ENCODE measurements around the gene RAPGEF1. TPM values are rescaled to one million over a fixed set of nuclear protein-coding genes. Genes with fewer than 3 reads are reported as not detected.
A peak's percentile ranks its signal among the peaks of the same experiment; 100 is the strongest.

The RAPGEF1 gene
- total RNA-seq, 1 donor from 2014 or later, result 76.8 TPM

DNA sequence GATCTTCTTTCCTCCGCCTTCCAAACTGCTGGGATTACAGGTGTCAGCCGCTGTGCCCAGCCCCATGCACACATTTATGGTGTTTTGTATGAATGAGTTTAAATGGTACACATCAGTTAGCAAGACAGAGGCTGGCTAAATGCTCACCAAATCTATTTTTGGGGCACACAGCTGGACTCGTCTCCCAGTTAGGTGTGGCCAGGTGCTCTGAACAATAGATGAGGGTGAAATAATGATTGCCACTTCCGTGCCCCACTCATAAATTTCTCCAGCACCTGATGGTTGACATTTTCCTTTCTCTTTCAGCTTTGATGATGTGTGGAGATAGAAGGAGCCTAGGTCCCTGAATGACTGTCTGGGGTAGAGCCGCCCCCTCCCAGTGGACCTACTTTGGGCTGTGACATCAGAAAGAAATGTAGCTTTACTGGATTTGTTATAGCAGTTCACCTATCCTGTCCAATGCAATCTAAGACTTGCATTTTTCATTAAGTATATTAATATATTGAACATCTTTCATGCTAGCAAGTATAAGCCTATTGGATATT, 8.6 kb upstream of the RAPGEF1 start:
- H3K79me2 ChIP-seq (ENCODE audit: insufficient read depth, low read length), result no peaks in the 10 kb centered on the region
- H3K27ac ChIP-seq (ENCODE audit: low read depth, low read length), result no peak overlapping the region
- DNase-seq (ENCODE audit: low read depth) (no peak), FAIRE-seq (no peak)
- Mint-ChIP-seq H3K27me3 (ENCODE audit: low read depth, unreplicated experiment) (peaks cover 4% of the 10 kb centered on the region), H3K27ac (ENCODE audit: unreplicated experiment) (no peak overlapping the region), H3K4me1 (ENCODE audit: low read depth, unreplicated experiment) (peaks cover 7% of the 10 kb centered on the region), H3K9me3 (ENCODE audit: unreplicated experiment) (no peaks in the 10 kb centered on the region), H3K4me3 (ENCODE audit: unreplicated experiment) (no peak overlapping the region), H3K36me3 (ENCODE audit: low read depth, unreplicated experiment) (no peaks in the 10 kb centered on the region)
- H3K4me3 ChIP-seq (ENCODE audit: insufficient read depth, low read depth, low read length), result no peak overlapping the region
- H3K9ac ChIP-seq (ENCODE audit: low read length), result no peak overlapping the region
- H3K4me2 ChIP-seq (ENCODE audit: low read length), result no peak overlapping the region
- no peaks in the 10 kb centered on the region for H4K20me1 ChIP-seq (ENCODE audit: insufficient read depth, low read length)
- no peaks in the 10 kb centered on the region for H3K9me3 ChIP-seq (ENCODE audit: insufficient read depth, low read depth, low read length)
- H2AFZ ChIP-seq (ENCODE audit: low read depth, low read length), result no peak overlapping the region
- H3K36me3 ChIP-seq (ENCODE audit: insufficient read depth, low read length), result no peaks in the 10 kb centered on the region
- TF ChIP-seq, protein P1, sequence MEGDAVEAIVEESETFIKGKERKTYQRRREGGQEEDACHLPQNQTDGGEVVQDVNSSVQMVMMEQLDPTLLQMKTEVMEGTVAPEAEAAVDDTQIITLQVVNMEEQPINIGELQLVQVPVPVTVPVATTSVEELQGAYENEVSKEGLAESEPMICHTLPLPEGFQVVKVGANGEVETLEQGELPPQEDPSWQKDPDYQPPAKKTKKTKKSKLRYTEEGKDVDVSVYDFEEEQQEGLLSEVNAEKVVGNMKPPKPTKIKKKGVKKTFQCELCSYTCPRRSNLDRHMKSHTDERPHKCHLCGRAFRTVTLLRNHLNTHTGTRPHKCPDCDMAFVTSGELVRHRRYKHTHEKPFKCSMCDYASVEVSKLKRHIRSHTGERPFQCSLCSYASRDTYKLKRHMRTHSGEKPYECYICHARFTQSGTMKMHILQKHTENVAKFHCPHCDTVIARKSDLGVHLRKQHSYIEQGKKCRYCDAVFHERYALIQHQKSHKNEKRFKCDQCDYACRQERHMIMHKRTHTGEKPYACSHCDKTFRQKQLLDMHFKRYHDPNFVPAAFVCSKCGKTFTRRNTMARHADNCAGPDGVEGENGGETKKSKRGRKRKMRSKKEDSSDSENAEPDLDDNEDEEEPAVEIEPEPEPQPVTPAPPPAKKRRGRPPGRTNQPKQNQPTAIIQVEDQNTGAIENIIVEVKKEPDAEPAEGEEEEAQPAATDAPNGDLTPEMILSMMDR (IDR thresholded peaks at IDR 0.05; ENCODE audit: insufficient read depth, low read depth, low read length), result no peak
- peaks cover 6% of the 10 kb centered on the region for H3K27me3 ChIP-seq (ENCODE audit: insufficient read depth, low read length)
- H3K4me1 ChIP-seq (ENCODE audit: insufficient read depth, low read length), result no peaks in the 10 kb centered on the region

DNA sequence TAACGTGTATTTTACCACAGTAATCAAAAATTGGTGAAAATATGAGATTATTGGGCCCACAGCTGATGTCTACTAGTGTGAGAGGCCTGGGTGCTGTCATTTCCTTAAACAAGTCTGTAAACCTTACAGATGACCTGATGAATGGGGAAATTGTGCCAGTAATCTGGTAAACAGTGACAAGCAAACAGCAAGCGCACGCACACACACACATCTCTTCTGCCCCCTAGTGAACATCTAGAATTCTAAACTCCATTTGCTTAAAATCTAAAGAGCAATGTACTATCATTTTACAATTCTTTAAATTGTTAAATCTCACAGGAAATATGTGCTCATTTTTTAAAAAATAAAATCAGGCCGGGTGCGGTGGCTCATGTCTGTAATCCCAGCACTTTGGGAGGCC, 7.5 kb upstream of the RAPGEF1 start:
- no peaks in the 10 kb centered on the region for H4K20me1 ChIP-seq (ENCODE audit: insufficient read depth, low read length)
- Mint-ChIP-seq H3K4me1 (ENCODE audit: low read depth, unreplicated experiment) (peaks cover 7% of the 10 kb centered on the region), H3K27ac (ENCODE audit: unreplicated experiment) (no peak overlapping the region), H3K9me3 (ENCODE audit: unreplicated experiment) (no peaks in the 10 kb centered on the region), H3K27me3 (ENCODE audit: low read depth, unreplicated experiment) (peaks cover 4% of the 10 kb centered on the region), H3K4me3 (ENCODE audit: unreplicated experiment) (no peak overlapping the region), H3K36me3 (ENCODE audit: low read depth, unreplicated experiment) (no peaks in the 10 kb centered on the region)
- H3K4me2 ChIP-seq (ENCODE audit: low read length), result no peak overlapping the region
- H2AFZ ChIP-seq (ENCODE audit: low read depth, low read length), result no peak overlapping the region
- no peak overlapping the region for H3K4me3 ChIP-seq (ENCODE audit: insufficient read depth, low read depth, low read length)
- no peak for FAIRE-seq
- no peak overlapping the region for H3K27ac ChIP-seq (ENCODE audit: low read depth, low read length)
- H3K9ac ChIP-seq (ENCODE audit: low read length), result no peak overlapping the region
- no peak for TF ChIP-seq EZH2 (IDR thresholded peaks at IDR 0.05; ENCODE audit: insufficient read depth, low read length)
- TF ChIP-seq, protein P1 (IDR thresholded peaks at IDR 0.05; ENCODE audit: insufficient read depth, low read depth, low read length), result peak; percentile 50
- H3K9me3 ChIP-seq (ENCODE audit: insufficient read depth, low read depth, low read length), result no peaks in the 10 kb centered on the region
- peak; percentile 32 for DNase-seq (ENCODE audit: low read depth)
- H3K79me2 ChIP-seq (ENCODE audit: insufficient read depth, low read length), result no peaks in the 10 kb centered on the region
- H3K36me3 ChIP-seq (ENCODE audit: insufficient read depth, low read length), result no peaks in the 10 kb centered on the region
- no peaks in the 10 kb centered on the region for H3K4me1 ChIP-seq (ENCODE audit: insufficient read depth, low read length)
- peaks cover 6% of the 10 kb centered on the region for H3K27me3 ChIP-seq (ENCODE audit: insufficient read depth, low read length)

DNA sequence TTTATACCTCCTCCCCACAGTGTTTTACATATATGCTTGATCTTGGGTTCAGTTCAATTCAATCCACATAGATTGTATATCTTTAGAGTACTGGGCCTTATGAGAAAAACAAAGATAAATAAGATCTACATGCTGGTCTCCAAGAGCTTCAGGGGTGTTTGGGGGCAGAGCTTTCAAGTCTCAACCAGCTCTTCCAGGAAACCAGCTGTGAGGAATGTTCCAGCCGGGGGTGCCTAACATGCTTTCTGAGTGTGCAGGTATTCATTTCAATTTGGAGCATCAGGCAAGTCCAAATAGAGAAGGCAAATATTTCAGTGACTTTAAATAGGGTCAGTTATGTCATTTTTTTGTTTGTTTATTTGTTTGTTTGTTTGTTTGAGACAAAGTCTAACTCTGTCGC, 5.7 kb upstream of the RAPGEF1 start:
- no peaks in the 10 kb centered on the region for H4K20me1 ChIP-seq (ENCODE audit: insufficient read depth, low read length)
- Mint-ChIP-seq H3K27me3 (ENCODE audit: low read depth, unreplicated experiment) (peaks cover 4% of the 10 kb centered on the region), H3K27ac (ENCODE audit: unreplicated experiment) (no peak overlapping the region), H3K36me3 (ENCODE audit: low read depth, unreplicated experiment) (no peaks in the 10 kb centered on the region), H3K4me3 (ENCODE audit: unreplicated experiment) (no peak overlapping the region), H3K9me3 (ENCODE audit: unreplicated experiment) (no peaks in the 10 kb centered on the region), H3K4me1 (ENCODE audit: low read depth, unreplicated experiment) (peaks cover 7% of the 10 kb centered on the region)
- no peak for TF ChIP-seq EZH2 (IDR thresholded peaks at IDR 0.05; ENCODE audit: insufficient read depth, low read length)
- TF ChIP-seq, protein P1 (IDR thresholded peaks at IDR 0.05; ENCODE audit: insufficient read depth, low read depth, low read length), result no peak
- no peak overlapping the region for H3K4me2 ChIP-seq (ENCODE audit: low read length)
- no peak overlapping the region for H3K9ac ChIP-seq (ENCODE audit: low read length)
- H3K27me3 ChIP-seq (ENCODE audit: insufficient read depth, low read length), result peaks cover 2% of the 10 kb centered on the region
- H3K9me3 ChIP-seq (ENCODE audit: insufficient read depth, low read depth, low read length), result no peaks in the 10 kb centered on the region
- FAIRE-seq (no peak), DNase-seq (ENCODE audit: low read depth) (no peak)
- H3K36me3 ChIP-seq (ENCODE audit: insufficient read depth, low read length), result no peaks in the 10 kb centered on the region
- H3K79me2 ChIP-seq (ENCODE audit: insufficient read depth, low read length), result no peaks in the 10 kb centered on the region
- no peaks in the 10 kb centered on the region for H3K4me1 ChIP-seq (ENCODE audit: insufficient read depth, low read length)
- H2AFZ ChIP-seq (ENCODE audit: low read depth, low read length), result no peak overlapping the region
- no peak overlapping the region for H3K4me3 ChIP-seq (ENCODE audit: insufficient read depth, low read depth, low read length)
- H3K27ac ChIP-seq (ENCODE audit: low read depth, low read length), result no peak overlapping the region

Measured in astrocyte (in vitro differentiated cells and primary cell).